CD14-positive monocyte (primary cell): ENCODE measurements around the gene RPL7A. TPM values are rescaled to one million over a fixed set of nuclear protein-coding genes. Genes with fewer than 3 reads are reported as not detected.

Experiments
- DNase-seq, 3 donors: peaks; one replicate each; pipeline ENCODE4 v3.0.0-alpha.2; 2011 to 2022
- H2AFZ ChIP-seq: 2 replicates; pipeline ENCODE4 v1.6.0; 2012; ENCODE audit warnings: mild to moderate bottlenecking, low read depth, low read length, inconsistent platforms; ENCODE audit not compliant: insufficient read depth, poor library complexity, severe bottlenecking
- H3K27ac ChIP-seq, 2 donors: 1 replicate in 1 of 2; 2 replicates in 1 of 2; pipeline ENCODE4 v1.5.1; 2012 to 2013; ENCODE audit warnings: low read length in 2 of 2, control low read depth in 1 of 2, inconsistent platforms in 1 of 2, low read depth in 1 of 2, mild to moderate bottlenecking in 1 of 2
- H3K27me3 ChIP-seq, 2 donors: one replicate each; pipeline versions ENCODE4 v1.6.0 to v1.6.1; 2011 to 2013; ENCODE audit warnings: low read length in 2 of 2; ENCODE audit not compliant: control insufficient read depth in 2 of 2, insufficient read depth in 2 of 2
- H3K36me3 ChIP-seq, 2 donors: replicated peaks in 1 of 2; 1 replicate in 1 of 2; 2 replicates in 1 of 2; pipeline versions ENCODE4 v1.5.1 to v1.6.1; 2012 to 2013; ENCODE audit warnings: low read length in 2 of 2, control low read depth in 1 of 2, inconsistent platforms in 1 of 2, mild to moderate bottlenecking in 1 of 2; ENCODE audit not compliant: insufficient read depth in 2 of 2, control insufficient read depth in 1 of 2
- H3K4me1 ChIP-seq, 2 donors: 1 replicate in 1 of 2; 2 replicates in 1 of 2; pipeline versions ENCODE4 v1.5.1 to v1.6.1; 2012 to 2013; ENCODE audit warnings: low read length in 2 of 2, control low read depth in 1 of 2, inconsistent platforms in 1 of 2, mild to moderate bottlenecking in 1 of 2, moderate library complexity in 1 of 2; ENCODE audit not compliant: insufficient read depth in 2 of 2, control insufficient read depth in 1 of 2
- H3K4me2 ChIP-seq: replicated peaks from 2 replicates; pipeline ENCODE3; 2012; ENCODE audit warnings: low read length, moderate library complexity, mild to moderate bottlenecking; ENCODE audit not compliant: poor library complexity, severe bottlenecking; ENCODE audit errors: extremely low read depth
- H3K4me3 ChIP-seq, 3 experiments: fragments of 200-600 bp in 1 of 3; sonication (generic) in 1 of 3; replicated peaks in 1 of 3; 1 replicate in 2 of 3; 2 replicates in 1 of 3; pipeline ENCODE4 v1.5.1; 2011 to 2013; ENCODE audit warnings: low read length in 3 of 3, mild to moderate bottlenecking in 3 of 3, control low read depth in 2 of 3, low read depth in 2 of 3, inconsistent platforms in 1 of 3, moderate library complexity in 1 of 3
- H3K79me2 ChIP-seq: 2 replicates; pipeline ENCODE4 v1.6.0; 2012; ENCODE audit warnings: mild to moderate bottlenecking, control low read depth, inconsistent platforms, low read length, moderate library complexity; ENCODE audit not compliant: insufficient read depth
- H3K9ac ChIP-seq: 2 replicates; pipeline ENCODE4 v1.6.0; 2017; ENCODE audit warnings: low read length, mild to moderate bottlenecking; ENCODE audit not compliant: insufficient read depth, poor library complexity, severe bottlenecking
- H3K9me3 ChIP-seq, 2 donors: replicated peaks in 1 of 2; 1 replicate in 1 of 2; 2 replicates in 1 of 2; pipeline versions ENCODE4 v1.5.1 to v1.6.1; 2012 to 2013; ENCODE audit warnings: low read length in 2 of 2, control low read depth in 1 of 2; ENCODE audit not compliant: control insufficient read depth in 1 of 2, insufficient read depth in 1 of 2
- H4K20me1 ChIP-seq: 2 replicates; pipeline ENCODE4 v1.6.0; 2012; ENCODE audit warnings: mild to moderate bottlenecking, low read length, control low read depth, moderate library complexity; ENCODE audit not compliant: insufficient read depth
- H3K27ac Mint-ChIP-seq, 7 donors: one replicate each; pipeline ENCODE4 v1.8.0; 2020; ENCODE audit warnings: mild to moderate bottlenecking in 7 of 7, mixed read lengths in 7 of 7, moderate library complexity in 6 of 7, inconsistent platforms in 2 of 7
- H3K27me3 Mint-ChIP-seq, 3 donors: one replicate each; pipeline ENCODE4 v1.8.0; 2021 to 2022; ENCODE audit warnings: low read depth in 3 of 3, mild to moderate bottlenecking in 3 of 3, mixed read lengths in 3 of 3, moderate library complexity in 3 of 3, inconsistent platforms in 1 of 3
- H3K36me3 Mint-ChIP-seq, 2 donors: one replicate each; pipeline ENCODE4 v1.8.0; 2020; ENCODE audit warnings: mixed read lengths in 2 of 2, inconsistent platforms in 1 of 2, mild to moderate bottlenecking in 1 of 2
- H3K4me1 Mint-ChIP-seq: one replicate; pipeline ENCODE4 v1.8.0; 2020; ENCODE audit warnings: mild to moderate bottlenecking, mixed read lengths
- H3K4me3 Mint-ChIP-seq, 2 donors: one replicate each; pipeline ENCODE4 v1.8.0; 2020; ENCODE audit warnings: mild to moderate bottlenecking in 2 of 2, mixed read lengths in 2 of 2, moderate library complexity in 1 of 2
- H3K9me3 Mint-ChIP-seq, 7 donors: one replicate each; pipeline ENCODE4 v1.8.0; 2020 to 2022; ENCODE audit warnings: mixed read lengths in 7 of 7, mild to moderate bottlenecking in 6 of 7, moderate library complexity in 6 of 7, inconsistent platforms in 2 of 7
- WGBS: methylation state at CpG from one replicate; pipeline ENCODE4 v1.1.5; 2013; ENCODE audit warnings: missing lambda C conversion rate; ENCODE audit not compliant: insufficient coverage; 5-methylcytosine and 5-hydroxymethylcytosine counted together
- intact Hi-C, 2 donors: fragments of 100-400 bp; cut with micrococcal nuclease; formaldehyde crosslinking; loops; one replicate each; pipeline versions ENCODE4 v1.15.0 to v1.15.1; 2023
- polyA plus RNA-seq, 3 donors: library from polyadenylated mRNA; depleted of rRNA in 1 of 3; unstranded in 2 of 3; stranded (reverse) in 1 of 3; fragments of 300-500 nt in 2 of 3; fragments of >200 nt in 1 of 3; fragmentation: Illumina TruSeq in 2 of 3; gene quantifications; 1 replicate in 2 of 3; 2 replicates in 1 of 3; pipeline ENCODE4 v1.2.3, GENCODE V29; 2012 to 2021
- TF ChIP-seq, protein P1 (sequence below): fragments of 200-600 bp; IDR thresholded peaks from one replicate; pipeline ENCODE4 v1.8.0; 2022; ENCODE audit warnings: antibody characterized with exemption, mild to moderate bottlenecking

The RPL7A gene
- polyA plus RNA-seq, 3 donors = 390 to 2,322 (median 437) TPM

DNA sequence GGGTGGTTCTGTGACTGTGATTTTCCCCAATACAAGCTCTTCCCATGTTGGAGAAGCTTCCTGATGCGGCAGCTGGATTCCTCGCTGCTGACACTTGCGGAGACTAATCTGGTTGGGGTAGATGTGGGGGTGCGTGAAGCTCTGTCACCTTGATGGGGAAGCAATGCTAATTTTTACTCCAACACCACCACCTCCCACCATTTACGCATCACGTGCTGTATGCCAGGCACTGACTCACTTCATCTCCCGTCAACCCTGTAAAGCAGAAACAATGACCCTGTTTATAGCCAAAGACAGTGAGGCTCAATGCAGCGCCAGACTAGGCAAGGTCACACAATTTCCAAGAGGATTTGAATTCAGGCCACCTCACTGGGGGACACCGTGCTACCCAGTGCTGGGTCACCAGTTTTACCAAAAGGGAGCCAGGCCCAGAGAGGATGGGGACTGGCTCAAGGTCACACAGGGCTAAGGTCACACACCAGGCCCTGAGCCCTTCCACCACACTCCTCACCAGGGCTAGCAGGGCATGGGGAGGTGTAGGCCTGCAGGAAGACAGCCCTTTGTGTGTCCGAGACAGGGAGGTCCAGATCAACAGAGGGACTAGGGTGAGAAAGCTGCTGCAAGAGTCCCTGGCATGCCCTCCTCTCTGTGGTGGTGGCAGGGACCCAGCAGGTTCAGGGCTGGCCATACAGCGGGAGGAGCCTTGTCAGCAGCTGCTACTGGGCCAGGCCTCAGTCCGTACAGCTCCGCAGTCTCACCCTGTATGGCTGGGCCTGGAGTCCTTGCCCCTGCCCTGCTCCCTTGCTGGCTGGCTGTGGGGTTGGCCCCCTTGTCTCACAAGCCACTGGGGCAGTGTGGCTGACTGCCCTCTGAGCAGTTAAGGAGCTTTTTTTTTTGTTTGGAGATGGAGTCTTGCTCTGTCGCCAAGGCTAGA lies 31.4 kb downstream of the RPL7A start:
- Histone ChIP-seq H3K79me2 (peaks cover 14% of the 10 kb centered on the region), H2AFZ (no peak overlapping the region), H3K9ac (no peak overlapping the region), H3K4me2 (no peak overlapping the region), H3K36me3 (no peaks in the 10 kb centered on the region), H3K4me3 (no peak overlapping the region), H3K4me1 (peaks cover 14 to 24% of the 10 kb centered on the region in 2 donors), H4K20me1 (peaks cover 10% of the 10 kb centered on the region), H3K27ac (no peak overlapping the region), H3K9me3 (no peaks in the 10 kb centered on the region), H3K27me3 (no peaks in the 10 kb centered on the region)
- Mint-ChIP-seq H3K27me3 (peaks cover 0 to 5% (median 3%) of the 10 kb centered on the region in 3 donors), H3K4me1 (peaks cover 25% of the 10 kb centered on the region), H3K27ac (no peak overlapping the region), H3K4me3 (no peak overlapping the region), H3K36me3 (no peaks in the 10 kb centered on the region), H3K9me3 (no peaks in the 10 kb centered on the region)
- TF ChIP-seq, protein P1, sequence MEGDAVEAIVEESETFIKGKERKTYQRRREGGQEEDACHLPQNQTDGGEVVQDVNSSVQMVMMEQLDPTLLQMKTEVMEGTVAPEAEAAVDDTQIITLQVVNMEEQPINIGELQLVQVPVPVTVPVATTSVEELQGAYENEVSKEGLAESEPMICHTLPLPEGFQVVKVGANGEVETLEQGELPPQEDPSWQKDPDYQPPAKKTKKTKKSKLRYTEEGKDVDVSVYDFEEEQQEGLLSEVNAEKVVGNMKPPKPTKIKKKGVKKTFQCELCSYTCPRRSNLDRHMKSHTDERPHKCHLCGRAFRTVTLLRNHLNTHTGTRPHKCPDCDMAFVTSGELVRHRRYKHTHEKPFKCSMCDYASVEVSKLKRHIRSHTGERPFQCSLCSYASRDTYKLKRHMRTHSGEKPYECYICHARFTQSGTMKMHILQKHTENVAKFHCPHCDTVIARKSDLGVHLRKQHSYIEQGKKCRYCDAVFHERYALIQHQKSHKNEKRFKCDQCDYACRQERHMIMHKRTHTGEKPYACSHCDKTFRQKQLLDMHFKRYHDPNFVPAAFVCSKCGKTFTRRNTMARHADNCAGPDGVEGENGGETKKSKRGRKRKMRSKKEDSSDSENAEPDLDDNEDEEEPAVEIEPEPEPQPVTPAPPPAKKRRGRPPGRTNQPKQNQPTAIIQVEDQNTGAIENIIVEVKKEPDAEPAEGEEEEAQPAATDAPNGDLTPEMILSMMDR = no peak
- WGBS = 98% methylated on average over 9 of the region's 14 CpGs
- intact Hi-C loops = loop anchor here in 1 of 2 donors (10.0 kb wide), 1 partner anchor 345 kb away; the partner anchor contains the start of gene GTF3C5
- DNase-seq = no peak

DNA sequence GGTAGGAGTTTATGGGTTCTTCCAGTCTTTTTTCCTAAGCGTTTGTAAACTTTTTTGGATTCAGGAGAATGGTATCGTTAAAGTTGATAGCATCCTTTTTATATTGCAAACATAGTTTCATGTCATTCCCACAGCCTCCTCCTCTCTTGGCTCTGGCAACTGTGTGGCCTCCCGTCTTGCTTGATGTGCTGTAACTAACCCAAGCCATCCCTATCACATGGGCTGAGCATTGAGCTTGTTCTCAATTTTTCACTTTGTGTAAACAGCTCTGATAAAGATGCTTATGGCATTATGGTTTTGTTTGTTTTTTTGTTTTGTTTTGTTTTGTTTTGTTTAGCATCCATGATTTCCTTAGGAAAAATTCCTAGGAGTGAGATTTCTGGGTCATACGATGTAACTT lies 32.7 kb downstream of the RPL7A start:
- H3K4me1 ChIP-seq = peaks cover 6 to 14% of the 10 kb centered on the region in 2 donors
- H3K36me3 ChIP-seq = no peaks in the 10 kb centered on the region
- Mint-ChIP-seq H3K4me3 (no peak overlapping the region), H3K36me3 (no peaks in the 10 kb centered on the region), H3K27me3 (peaks cover 2 to 5% (median 3%) of the 10 kb centered on the region in 3 donors), H3K27ac (no peak overlapping the region), H3K4me1 (peaks cover 18% of the 10 kb centered on the region), H3K9me3 (no peaks in the 10 kb centered on the region)
- peaks cover under 1% of the 10 kb centered on the region for H3K79me2 ChIP-seq
- H2AFZ ChIP-seq = no peak overlapping the region
- no peak overlapping the region for H3K9ac ChIP-seq
- no peak for DNase-seq
- no peaks in the 10 kb centered on the region for H4K20me1 ChIP-seq
- no peak overlapping the region for H3K4me3 ChIP-seq
- TF ChIP-seq, protein P1 = no peak
- H3K27me3 ChIP-seq = no peaks in the 10 kb centered on the region
- intact Hi-C loops = no loop called here
- H3K9me3 ChIP-seq = no peaks in the 10 kb centered on the region
- WGBS = no CpG with 5 or more reads among the region's 4 CpGs
- no peak overlapping the region for H3K27ac ChIP-seq
- H3K4me2 ChIP-seq = no peak overlapping the region
